Karpas-422 (cell line): Measurements from ENCODE around the gene RAD18. TPM values are rescaled to one million over a fixed set of nuclear protein-coding genes. Genes with fewer than 3 reads are reported as not detected.
A peak's percentile ranks its signal among the peaks of the same experiment; 100 is the strongest.

ENCODE experiments used
- DNase-seq: peaks from one replicate; pipeline ENCODE4 v3.0.0-alpha.2; 2015
- H2AFZ ChIP-seq: fragments of 200-600 bp; sonication (generic); 2 replicates; pipeline ENCODE4 v1.6.1; 2014; ENCODE audit warnings: antibody characterized with exemption, low read length, mixed read lengths
- H3K27ac ChIP-seq: fragments of 200-600 bp; sonication (generic); 2 replicates; pipeline ENCODE4 v1.5.1; 2014; ENCODE audit warnings: mild to moderate bottlenecking, low read length, moderate library complexity
- H3K27me3 ChIP-seq: fragments of 200-600 bp; sonication (generic); 2 replicates; pipeline ENCODE4 v1.6.1; 2014; ENCODE audit warnings: low read length, mixed read lengths
- H3K36me3 ChIP-seq: fragments of 200-600 bp; sonication (generic); 2 replicates; pipeline ENCODE4 v1.6.1; 2014; ENCODE audit warnings: low read length, mixed read lengths; ENCODE audit not compliant: insufficient read depth
- H3K4me1 ChIP-seq: fragments of 200-600 bp; sonication (generic); 2 replicates; pipeline ENCODE4 v1.6.1; 2014; ENCODE audit warnings: mild to moderate bottlenecking, low read length, mixed read lengths
- H3K4me2 ChIP-seq: fragments of 200-600 bp; sonication (generic); 2 replicates; pipeline ENCODE4 v1.6.1; 2014; ENCODE audit warnings: low read length, low read depth, mild to moderate bottlenecking; ENCODE audit not compliant: poor library complexity, severe bottlenecking
- H3K4me3 ChIP-seq: fragments of 200-600 bp; sonication (generic); 2 replicates; pipeline ENCODE4 v1.5.1; 2014; ENCODE audit warnings: mild to moderate bottlenecking, antibody characterized with exemption, low read length, mixed read lengths
- H3K79me2 ChIP-seq: fragments of 200-600 bp; sonication (generic); 2 replicates; pipeline ENCODE4 v1.6.1; 2014; ENCODE audit warnings: mild to moderate bottlenecking, low read length, mixed read lengths
- H3K9ac ChIP-seq: fragments of 200-600 bp; sonication (generic); 2 replicates; pipeline ENCODE4 v1.6.0; 2014; ENCODE audit warnings: low read length
- H3K9me2 ChIP-seq: fragments of 200-600 bp; sonication (generic), shearing (Covaris generic); replicated peaks from 2 replicates; pipeline ENCODE4 v1.6.0; 2014; ENCODE audit warnings: mild to moderate bottlenecking, low read length, moderate library complexity; ENCODE audit not compliant: insufficient read depth
- H3K9me3 ChIP-seq: fragments of 300-700, 200-600 bp; sonication (generic); 2 replicates; pipeline ENCODE4 v1.6.1; 2014; ENCODE audit warnings: low read length, mixed read lengths
- H4K20me1 ChIP-seq: fragments of 200-600 bp; sonication (generic); 2 replicates; pipeline ENCODE4 v1.6.1; 2014; ENCODE audit warnings: mild to moderate bottlenecking, antibody characterized with exemption, low read length, low read depth; ENCODE audit not compliant: insufficient read depth
- total RNA-seq: library from RNA; depleted of rRNA; stranded (reverse); fragments of >200 nt; shearing (Covaris generic); gene quantifications from 2 replicates; pipeline ENCODE4 v1.2.3, GENCODE V29; 2014; ENCODE audit warnings: low replicate concordance

Gene RAD18
- total RNA-seq, 1 experiment from 2014 or later: 48.2 TPM

DNA sequence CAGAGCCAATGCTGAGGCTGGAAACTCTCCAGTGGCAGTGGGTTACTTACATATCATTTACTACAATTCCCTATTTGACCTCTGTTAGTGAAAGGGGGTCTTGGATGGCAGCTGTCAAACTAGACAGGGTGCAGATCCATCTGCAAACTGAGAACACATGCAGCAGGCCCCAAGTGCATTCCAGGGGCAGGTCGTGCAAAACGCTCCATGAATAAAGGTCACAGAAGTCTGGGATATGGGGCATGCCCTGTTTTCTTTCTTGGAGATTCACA is 25.0 kb upstream of the RAD18 start:
- H3K9ac ChIP-seq: no peak overlapping the region
- no peaks in the 10 kb centered on the region for H3K9me2 ChIP-seq
- no peaks in the 10 kb centered on the region for H3K9me3 ChIP-seq
- no peak overlapping the region for H2AFZ ChIP-seq
- no peaks in the 10 kb centered on the region for H3K27me3 ChIP-seq
- no peaks in the 10 kb centered on the region for H4K20me1 ChIP-seq
- no peak overlapping the region for H3K27ac ChIP-seq
- no peaks in the 10 kb centered on the region for H3K79me2 ChIP-seq
- no peak for DNase-seq
- H3K4me2 ChIP-seq: no peak overlapping the region
- H3K4me3 ChIP-seq: no peak overlapping the region
- no peaks in the 10 kb centered on the region for H3K36me3 ChIP-seq
- H3K4me1 ChIP-seq: no peaks in the 10 kb centered on the region

DNA sequence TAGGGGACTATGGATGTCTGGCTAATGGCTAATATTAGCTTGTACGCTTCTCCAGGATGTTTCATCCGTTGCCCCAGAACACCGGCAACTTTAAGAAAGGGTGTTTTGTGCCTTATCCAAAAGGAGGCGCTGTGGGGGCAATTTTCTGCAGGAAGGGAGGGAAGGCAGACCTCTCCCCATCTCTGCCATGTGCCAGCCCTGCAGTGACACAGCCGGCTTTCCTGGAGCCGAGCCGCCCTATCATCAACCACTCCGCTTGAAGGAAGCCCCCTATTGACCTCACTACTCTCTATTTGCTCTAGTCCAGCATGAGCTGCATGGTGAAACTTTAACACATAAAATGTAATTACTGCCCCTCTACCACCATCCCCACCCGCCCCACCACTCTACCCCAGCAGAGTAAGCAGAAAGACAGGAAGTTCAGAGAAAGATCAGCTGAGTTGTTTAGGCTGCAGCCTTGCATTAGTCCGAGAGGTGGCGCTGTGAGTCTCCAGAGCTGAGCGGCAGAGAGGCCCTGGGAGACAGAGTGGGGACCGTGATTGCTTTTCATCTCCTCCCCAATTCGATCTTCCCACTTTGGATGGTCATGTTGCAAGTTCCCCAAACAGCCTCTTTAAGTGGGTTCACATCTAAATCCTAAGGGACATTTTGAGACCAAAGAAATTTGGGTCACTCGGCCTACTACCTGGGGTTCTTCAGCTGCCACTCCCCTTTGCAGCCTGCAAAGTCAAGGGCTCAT is 24.5 kb upstream of the RAD18 start:
- Histone ChIP-seq H4K20me1 (no peaks in the 10 kb centered on the region), H3K4me2 (no peak overlapping the region), H3K79me2 (no peaks in the 10 kb centered on the region), H3K9me2 (no peaks in the 10 kb centered on the region), H3K9ac (no peak overlapping the region), H3K9me3 (no peaks in the 10 kb centered on the region), H3K4me1 (no peaks in the 10 kb centered on the region), H2AFZ (no peak overlapping the region), H3K36me3 (no peaks in the 10 kb centered on the region), H3K27ac (no peak overlapping the region), H3K27me3 (no peaks in the 10 kb centered on the region), H3K4me3 (no peak overlapping the region)
- peak; percentile 89 for DNase-seq

DNA sequence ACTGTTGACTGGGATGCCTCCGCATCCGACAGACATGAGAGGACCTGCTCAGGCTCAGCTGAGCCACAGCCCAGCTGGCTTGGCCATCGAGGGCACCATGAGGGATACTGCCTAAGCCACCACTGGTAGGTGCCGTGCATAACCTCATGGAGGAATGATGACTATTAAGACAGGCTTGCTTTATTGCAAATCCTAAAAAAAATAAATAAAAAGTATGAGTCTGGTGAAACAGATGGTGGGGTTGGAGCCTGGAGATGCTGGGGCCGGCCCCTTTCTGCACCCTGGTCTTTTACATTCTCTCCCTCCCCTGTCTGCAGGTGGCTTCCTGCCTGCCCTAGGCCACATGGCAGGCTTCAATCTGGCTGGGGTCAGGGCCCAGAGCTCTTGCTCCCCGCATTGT is 24.0 kb upstream of the RAD18 start:
- H4K20me1 ChIP-seq: no peaks in the 10 kb centered on the region
- no peak overlapping the region for H3K4me3 ChIP-seq
- no peaks in the 10 kb centered on the region for H3K27me3 ChIP-seq
- no peak overlapping the region for H2AFZ ChIP-seq
- H3K9me2 ChIP-seq: no peaks in the 10 kb centered on the region
- H3K36me3 ChIP-seq: no peaks in the 10 kb centered on the region
- no peak for DNase-seq
- no peaks in the 10 kb centered on the region for H3K4me1 ChIP-seq
- H3K9me3 ChIP-seq: no peaks in the 10 kb centered on the region
- no peaks in the 10 kb centered on the region for H3K79me2 ChIP-seq
- H3K9ac ChIP-seq: no peak overlapping the region
- H3K4me2 ChIP-seq: no peak overlapping the region
- no peak overlapping the region for H3K27ac ChIP-seq

DNA sequence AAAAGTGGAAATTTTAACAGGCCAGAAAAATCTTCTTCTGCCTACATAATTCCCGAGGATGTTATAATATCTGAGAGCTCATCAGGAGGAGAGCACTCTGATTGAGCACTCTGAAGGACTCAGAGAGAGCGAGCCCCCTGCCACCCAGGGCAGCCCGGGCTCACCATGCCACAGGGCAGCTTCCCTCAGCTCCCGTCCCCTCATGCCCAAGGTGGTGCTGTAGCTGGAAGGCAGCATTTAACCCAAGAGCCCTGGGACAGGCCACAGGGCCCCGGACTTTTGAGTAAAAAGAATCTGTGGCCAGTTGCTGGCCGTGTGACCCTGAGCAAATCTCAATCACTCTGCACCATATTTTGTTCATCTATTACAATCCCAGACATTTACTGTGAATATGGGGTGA is 23.5 kb upstream of the RAD18 start:
- no peak overlapping the region for H3K9ac ChIP-seq
- no peaks in the 10 kb centered on the region for H3K36me3 ChIP-seq
- no peak overlapping the region for H3K27ac ChIP-seq
- no peaks in the 10 kb centered on the region for H3K79me2 ChIP-seq
- no peaks in the 10 kb centered on the region for H3K9me2 ChIP-seq
- H4K20me1 ChIP-seq: no peaks in the 10 kb centered on the region
- H2AFZ ChIP-seq: no peak overlapping the region
- DNase-seq: no peak
- H3K4me1 ChIP-seq: no peaks in the 10 kb centered on the region
- no peak overlapping the region for H3K4me3 ChIP-seq
- H3K27me3 ChIP-seq: no peaks in the 10 kb centered on the region
- no peaks in the 10 kb centered on the region for H3K9me3 ChIP-seq
- H3K4me2 ChIP-seq: no peak overlapping the region

DNA sequence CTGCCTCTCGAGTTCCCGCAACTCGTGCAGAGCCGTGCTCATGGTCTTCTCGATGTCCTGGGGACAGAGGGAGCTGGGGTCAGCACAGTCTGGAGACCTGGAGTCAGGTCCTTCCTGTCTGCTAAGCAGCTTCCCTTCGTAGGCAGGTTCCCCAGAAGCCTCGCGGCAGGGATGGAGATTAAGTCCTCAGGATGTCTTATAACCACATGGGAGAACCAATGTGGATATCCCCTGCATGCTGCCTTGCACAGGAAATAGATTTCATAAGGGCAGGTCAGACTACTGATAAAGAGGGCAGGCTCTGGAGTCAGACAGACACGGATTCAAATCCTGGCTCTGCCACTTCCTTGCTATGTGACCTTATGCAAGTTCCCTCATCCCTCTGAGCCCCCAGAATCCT is 22.6 kb upstream of the RAD18 start:
- no peaks in the 10 kb centered on the region for H3K36me3 ChIP-seq
- no peak overlapping the region for H3K27ac ChIP-seq
- H4K20me1 ChIP-seq: no peaks in the 10 kb centered on the region
- H3K4me1 ChIP-seq: no peaks in the 10 kb centered on the region
- H3K27me3 ChIP-seq: no peaks in the 10 kb centered on the region
- no peak overlapping the region for H3K9ac ChIP-seq
- no peaks in the 10 kb centered on the region for H3K9me3 ChIP-seq
- H3K9me2 ChIP-seq: no peaks in the 10 kb centered on the region
- H2AFZ ChIP-seq: no peak overlapping the region
- no peak for DNase-seq
- H3K4me2 ChIP-seq: no peak overlapping the region
- no peaks in the 10 kb centered on the region for H3K79me2 ChIP-seq
- no peak overlapping the region for H3K4me3 ChIP-seq

DNA sequence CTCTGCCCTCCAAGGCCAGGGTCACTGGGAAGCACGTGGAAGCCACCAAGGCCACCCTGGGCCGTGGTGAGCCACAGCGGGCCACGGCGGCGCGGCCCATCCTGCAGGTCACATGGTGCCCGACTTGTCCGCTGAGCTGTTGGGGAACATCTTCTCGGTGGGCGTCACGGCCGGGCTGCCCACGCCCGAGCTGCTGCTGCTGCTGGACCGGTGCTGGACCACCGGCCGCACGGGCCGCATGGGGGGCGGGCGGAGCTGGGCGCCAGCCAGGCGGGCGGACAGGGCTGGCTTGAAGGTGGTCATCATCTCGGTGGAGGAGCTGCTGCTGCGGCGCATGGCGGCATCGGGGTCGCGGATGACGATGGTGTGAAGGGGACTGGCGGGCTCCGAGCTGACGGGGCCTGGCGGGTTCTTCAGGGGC is 22.1 kb upstream of the RAD18 start:
- H3K36me3 ChIP-seq: no peaks in the 10 kb centered on the region
- no peak overlapping the region for H2AFZ ChIP-seq
- H3K4me1 ChIP-seq: no peaks in the 10 kb centered on the region
- no peaks in the 10 kb centered on the region for H4K20me1 ChIP-seq
- H3K27me3 ChIP-seq: no peaks in the 10 kb centered on the region
- H3K4me3 ChIP-seq: no peak overlapping the region
- no peaks in the 10 kb centered on the region for H3K79me2 ChIP-seq
- H3K9me3 ChIP-seq: no peaks in the 10 kb centered on the region
- no peak overlapping the region for H3K9ac ChIP-seq
- DNase-seq: no peak
- no peak overlapping the region for H3K4me2 ChIP-seq
- H3K27ac ChIP-seq: no peak overlapping the region
- H3K9me2 ChIP-seq: no peaks in the 10 kb centered on the region

DNA sequence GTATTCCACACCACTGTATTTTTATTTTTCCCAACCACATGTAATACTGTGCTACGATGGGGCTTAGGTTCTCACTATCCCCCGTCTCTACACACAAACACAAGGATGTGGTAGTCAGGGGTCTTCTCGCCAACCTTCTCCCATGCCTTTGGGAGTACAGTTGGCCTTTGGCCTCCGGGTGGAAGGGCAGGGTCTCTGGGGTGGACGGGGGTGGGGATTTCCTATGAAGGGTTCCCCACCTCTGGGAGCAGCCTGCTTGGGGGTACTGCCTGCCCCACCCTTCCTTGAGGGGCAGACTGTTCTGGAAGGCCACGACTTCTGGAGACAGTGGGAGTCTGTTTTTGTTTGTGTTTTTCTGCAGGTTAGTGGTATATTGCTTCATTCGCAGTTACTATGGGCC is 21.3 kb upstream of the RAD18 start:
- Histone ChIP-seq H3K79me2 (no peaks in the 10 kb centered on the region), H3K9ac (no peak overlapping the region), H4K20me1 (no peaks in the 10 kb centered on the region), H3K9me3 (no peaks in the 10 kb centered on the region), H3K4me1 (no peaks in the 10 kb centered on the region), H3K27ac (no peak overlapping the region), H2AFZ (no peak overlapping the region), H3K9me2 (no peaks in the 10 kb centered on the region), H3K4me3 (no peak overlapping the region), H3K27me3 (no peaks in the 10 kb centered on the region), H3K36me3 (no peaks in the 10 kb centered on the region), H3K4me2 (no peak overlapping the region)
- DNase-seq: no peak

DNA sequence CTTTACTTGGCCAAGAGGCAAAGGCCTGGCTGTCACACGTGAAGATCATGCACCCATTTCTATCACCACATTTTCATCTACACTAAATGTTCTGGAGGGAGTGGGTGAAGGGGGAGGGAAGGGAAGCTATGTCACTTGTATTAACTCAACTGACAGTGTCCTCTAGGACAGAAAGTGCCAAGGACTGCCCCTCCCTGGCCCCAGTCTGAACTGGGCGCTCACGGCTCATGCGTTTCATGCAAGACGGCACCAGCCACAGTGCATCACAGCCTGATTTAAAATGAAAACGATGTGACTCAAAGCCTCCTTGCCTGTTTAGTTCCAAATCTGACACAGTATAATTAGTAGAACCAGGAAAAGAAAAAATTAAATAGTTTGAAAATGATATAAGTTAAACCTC is 20.8 kb upstream of the RAD18 start:
- Histone ChIP-seq H3K79me2 (no peaks in the 10 kb centered on the region), H3K4me2 (no peak overlapping the region), H3K36me3 (no peaks in the 10 kb centered on the region), H2AFZ (no peak overlapping the region), H3K9me2 (no peaks in the 10 kb centered on the region), H3K4me3 (no peak overlapping the region), H3K4me1 (no peaks in the 10 kb centered on the region), H3K9ac (no peak overlapping the region), H3K27me3 (no peaks in the 10 kb centered on the region), H3K27ac (no peak overlapping the region), H4K20me1 (no peaks in the 10 kb centered on the region), H3K9me3 (no peaks in the 10 kb centered on the region)
- DNase-seq: no peak

DNA sequence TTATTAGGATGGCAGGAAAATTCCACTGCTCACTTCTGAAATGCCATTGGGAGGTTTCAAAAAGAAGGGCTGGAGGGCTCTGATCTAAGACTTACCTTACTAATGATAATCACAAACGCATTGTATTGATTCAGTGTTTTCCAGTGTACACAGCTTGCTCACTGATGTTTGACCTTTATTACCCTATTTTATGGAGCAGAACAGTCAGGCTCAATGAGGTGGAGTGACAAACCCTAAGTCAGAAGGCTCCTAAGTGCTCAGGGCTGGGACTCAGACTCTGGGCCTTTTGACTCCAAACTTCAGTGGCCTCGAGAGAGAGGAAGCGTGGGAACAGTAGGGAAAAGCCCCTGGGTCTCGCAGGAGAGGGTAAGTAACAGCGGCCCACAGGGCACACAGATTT is 20.3 kb upstream of the RAD18 start:
- Histone ChIP-seq H3K4me2 (no peak overlapping the region), H4K20me1 (no peaks in the 10 kb centered on the region), H3K9ac (no peak overlapping the region), H3K4me3 (no peak overlapping the region), H3K9me3 (no peaks in the 10 kb centered on the region), H3K27ac (no peak overlapping the region), H3K27me3 (no peaks in the 10 kb centered on the region), H3K79me2 (no peaks in the 10 kb centered on the region), H2AFZ (no peak overlapping the region), H3K4me1 (no peaks in the 10 kb centered on the region), H3K9me2 (no peaks in the 10 kb centered on the region), H3K36me3 (no peaks in the 10 kb centered on the region)
- no peak for DNase-seq
